DMS114 treated with DMSO at 0.1 percent for 48 hours (cell line): ENCODE measurements around the gene ADIPOR2.
"Not testable (repeated sequence)": the region's sequence is repeated elsewhere in the genome, so short reads cannot be mapped to it uniquely, and the experiment has no call there.

Experiments
- DNase-seq: peaks from one replicate; lab custom pipeline; 2025; ENCODE audit not compliant: unreplicated experiment; lab: John Stamatoyannopoulos, UW

ADIPOR2 gene

DNA sequence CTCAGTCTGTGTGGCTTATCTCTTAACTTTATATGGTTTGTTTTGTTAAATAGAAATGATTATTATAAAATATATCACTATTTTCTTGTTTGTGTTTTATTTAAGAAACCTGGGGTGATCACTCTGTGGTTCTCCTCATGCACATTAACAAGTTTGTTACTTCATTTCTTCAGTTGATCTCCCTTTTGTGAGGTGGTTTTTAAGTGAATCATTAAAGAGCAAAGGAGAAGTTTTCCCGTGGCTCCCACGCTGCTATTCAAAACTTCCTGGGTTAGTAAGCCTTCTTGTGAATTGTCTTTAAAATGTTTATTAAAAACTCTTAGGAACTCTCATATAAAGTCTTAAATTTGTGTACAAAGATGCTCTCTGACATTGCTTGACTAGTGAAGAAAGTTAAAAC is 11.8 kb downstream of the ADIPOR2 start:
- no peak for DNase-seq

DNA sequence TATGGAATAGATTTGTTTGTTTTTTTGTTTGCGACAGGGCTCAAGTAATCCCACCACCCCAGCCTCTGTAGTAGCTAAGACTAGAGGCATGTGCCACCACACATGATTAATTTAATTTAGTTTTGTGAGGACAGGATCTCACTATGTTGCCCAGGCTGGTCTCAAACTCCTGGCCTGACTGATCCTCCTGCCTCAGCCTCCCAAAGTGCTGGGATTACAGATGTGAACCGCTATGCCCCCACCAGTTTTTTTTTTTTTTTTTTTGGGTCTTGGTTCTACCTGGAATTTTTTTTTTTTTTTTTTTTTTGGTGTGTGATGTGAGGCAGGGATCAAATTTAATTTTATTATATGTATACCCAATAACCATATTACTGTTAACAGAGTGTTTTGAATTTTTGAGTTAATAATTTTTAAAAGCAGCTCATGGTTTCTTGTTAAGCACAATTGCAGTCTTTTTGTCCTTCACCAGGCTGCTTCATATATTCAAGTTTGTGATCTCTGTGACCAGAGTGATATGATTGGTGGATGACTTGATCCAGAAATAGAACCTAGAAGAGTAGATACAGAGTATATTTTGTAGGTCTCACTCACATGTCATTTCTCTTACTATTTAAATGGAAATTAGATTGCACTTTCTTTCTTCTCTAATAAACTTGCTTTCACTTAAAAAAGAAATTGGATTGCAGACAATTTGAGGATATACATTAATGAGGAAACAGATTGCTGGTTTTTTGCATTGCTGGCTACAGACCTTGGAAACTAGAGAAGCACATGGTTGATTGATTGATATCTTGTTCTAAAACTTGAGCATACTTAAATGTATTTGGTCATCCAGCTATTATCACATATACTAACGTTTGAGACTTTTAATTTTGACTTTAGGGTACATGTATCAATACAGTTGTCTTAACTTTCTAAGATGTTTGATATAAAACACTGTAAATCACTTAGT is 13.2 kb downstream of the ADIPOR2 start:
- no peak for DNase-seq

DNA sequence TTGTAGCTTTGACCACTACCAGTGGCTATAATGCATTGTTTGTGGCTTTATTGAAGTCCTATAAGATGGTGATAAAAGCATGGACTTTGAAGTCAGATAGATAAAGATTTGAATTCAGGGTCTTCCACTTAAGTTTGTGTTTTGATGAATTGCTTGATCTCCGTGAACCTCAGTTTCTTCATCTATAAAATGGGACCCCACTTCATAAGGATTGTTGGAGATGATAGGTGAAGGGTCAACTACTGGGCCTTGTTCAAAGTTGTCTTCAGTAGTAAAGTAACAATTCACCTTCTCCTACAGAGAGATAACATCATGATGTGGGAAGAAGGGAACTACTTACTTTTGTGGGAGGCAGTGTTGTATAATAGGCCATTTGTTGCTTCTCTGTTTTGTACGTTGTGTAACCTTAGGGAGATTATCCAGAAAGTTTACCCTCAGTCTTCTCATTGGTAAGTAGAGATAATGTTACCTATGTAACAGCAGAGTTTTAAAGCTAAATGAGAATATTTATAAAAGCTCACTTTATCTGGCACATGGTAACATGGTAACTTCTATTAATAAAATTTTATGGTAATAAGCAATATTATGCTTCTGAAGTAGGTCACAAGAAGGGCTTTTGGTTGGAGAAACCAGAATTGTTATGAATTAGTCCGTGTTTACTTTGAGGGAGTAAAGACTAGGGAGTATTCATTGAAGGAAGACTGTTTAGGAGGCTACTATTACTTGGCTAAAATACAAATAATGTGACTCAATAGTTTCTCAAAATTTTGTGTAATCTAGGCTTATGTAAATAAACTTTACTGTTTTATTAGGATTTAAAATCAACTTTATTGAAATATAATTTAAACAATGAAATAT is 15.1 kb downstream of the ADIPOR2 start:
- DNase-seq: no peak

DNA sequence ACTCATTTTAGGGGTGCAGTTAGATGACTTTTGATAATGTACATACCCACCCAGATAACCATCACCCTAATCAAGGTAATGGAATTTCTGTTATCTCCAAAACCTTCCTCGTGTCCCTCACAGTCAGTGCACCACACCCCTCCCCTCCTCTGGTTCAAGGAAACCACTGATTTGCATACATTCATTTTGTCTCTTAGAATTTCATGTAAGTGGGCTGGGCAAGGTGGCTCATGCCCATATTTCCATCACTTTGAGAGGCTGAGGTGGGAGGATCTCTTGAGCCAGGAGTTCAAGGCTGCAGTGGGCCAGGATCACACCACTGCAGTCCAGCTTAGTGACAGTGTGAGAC is 15.7 kb downstream of the ADIPOR2 start:
- no peak for DNase-seq

DNA sequence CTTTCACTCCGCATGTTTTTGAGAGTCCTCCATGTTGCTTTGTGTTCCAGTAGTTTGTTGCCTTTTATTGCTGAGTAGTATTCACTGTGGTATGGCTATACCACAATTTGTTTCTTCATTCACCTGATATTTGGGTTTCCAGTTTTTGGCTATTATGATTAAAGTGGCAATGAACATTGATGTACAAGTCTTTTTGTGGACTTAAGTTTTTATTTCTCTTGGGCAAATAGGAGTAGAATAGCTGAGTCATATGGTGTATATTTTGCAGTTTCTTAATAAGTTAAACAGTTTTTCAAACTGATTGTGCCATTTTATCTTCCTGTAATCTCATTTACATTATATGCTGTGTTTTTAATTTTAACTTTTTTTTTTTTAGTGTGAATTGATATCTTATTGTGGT is 16.2 kb downstream of the ADIPOR2 start:
- no peak for DNase-seq

DNA sequence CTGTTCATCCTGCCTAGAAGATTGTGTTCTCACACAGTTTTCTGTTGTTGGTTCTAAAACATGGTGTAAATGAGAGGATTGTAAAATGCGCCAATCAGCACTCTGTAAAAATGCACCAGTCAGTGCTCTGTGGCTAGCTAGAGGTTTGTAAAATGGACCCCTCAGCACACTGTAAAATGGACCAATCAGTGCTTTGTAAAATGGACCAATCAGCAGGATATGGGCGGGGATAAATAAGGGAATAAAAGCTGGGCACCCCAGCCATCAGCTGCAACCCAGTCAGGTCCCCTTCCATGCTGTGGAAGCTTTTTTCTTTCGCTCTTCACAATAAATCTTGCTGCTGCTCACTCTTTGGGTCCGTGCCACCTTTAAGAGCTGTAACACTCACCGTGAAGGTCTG is 19.1 kb downstream of the ADIPOR2 start:
- DNase-seq: not testable (repeated sequence)

DNA sequence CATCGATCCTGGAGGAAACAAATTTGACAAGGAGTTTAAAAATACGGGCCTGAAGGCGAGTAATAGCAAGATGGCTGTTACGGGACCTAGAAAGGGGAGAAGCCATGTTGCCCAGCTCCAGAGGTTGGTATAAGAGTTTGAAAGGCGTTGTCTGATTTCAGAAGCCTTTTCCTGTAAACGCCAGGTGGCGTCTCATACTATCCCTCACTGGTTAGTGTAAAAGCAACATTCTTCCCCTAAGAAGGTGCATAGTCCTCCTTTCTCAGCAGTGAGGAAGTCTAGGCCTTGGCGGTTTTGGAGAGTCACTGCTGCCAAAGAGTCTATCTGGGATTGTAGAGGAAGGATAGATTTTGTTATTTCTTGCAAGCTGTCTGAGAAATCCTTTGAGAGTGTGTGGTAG is 20.0 kb downstream of the ADIPOR2 start:
- DNase-seq: not testable (repeated sequence)

DNA sequence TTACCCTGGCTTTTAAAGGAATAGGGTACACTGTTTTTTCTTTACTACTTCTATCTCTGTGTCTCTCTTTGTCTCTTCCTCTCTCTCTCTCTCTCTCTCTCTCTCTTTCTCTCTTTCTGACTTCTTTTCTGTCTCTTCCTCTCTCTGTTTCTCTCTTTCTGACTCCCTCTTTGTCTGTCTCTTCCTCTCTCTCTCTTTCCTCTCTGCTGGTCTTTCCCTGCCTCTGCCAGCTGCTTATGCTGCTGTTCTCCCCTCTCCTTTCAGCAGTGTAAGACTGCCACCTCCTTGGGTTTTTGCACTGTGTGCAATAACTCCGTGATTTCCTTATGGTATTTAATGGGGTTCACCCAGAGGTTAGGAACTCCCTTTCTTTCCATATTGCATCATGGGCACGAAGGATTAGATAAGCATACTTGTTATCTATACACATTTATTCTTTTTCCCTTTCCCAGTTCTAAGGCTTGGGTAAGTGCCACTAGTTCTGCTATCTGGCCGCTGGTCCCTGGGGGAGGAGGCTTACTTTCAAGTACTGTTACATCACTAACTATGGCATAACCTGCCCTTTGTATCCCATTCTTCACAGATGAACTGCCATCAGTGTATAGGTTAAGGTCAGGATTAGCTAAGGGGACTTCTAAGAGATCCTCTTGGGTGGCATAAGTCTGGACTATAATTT is 20.8 kb downstream of the ADIPOR2 start:
- not testable (repeated sequence) for DNase-seq

DNA sequence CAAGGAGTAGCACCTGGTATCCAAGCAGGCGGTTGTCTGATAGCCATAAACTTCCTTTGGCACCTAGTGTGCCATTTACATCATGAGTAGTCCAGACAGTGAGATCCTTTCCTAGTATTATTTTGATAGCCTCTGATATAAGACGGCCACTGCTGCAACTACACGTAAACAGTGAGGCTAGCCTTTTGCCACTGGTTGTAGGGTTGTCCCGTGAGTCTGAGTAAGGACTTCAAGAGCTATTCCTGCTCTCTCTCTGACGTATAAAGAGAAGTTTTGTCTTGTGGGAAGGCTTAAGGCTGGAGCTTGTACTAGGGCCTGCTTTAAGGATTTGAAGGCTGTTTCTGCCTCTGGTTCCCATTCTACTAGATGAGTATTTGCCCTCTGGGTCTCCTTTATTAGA is 21.4 kb downstream of the ADIPOR2 start:
- DNase-seq: not testable (repeated sequence)

DNA sequence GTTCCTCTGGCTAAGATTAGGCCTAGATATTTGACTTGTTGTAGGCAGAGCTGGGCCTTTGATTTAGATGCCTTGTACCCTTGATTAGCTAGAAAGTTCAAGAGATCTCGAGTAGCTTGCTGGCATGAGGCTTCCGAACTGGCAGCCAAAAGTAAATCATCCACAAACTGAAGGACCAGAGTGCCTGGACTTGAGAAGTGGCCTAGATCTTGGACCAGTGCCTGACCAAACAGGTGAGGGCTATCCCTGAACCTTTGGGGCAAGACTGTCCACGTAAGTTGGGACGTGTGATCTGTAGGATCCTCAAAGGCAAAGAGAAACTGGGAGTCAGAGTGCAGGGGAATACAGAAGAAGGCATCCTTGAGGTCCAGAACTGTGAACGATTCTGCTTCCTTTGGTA is 22.0 kb downstream of the ADIPOR2 start:
- not testable (repeated sequence) for DNase-seq

DNA sequence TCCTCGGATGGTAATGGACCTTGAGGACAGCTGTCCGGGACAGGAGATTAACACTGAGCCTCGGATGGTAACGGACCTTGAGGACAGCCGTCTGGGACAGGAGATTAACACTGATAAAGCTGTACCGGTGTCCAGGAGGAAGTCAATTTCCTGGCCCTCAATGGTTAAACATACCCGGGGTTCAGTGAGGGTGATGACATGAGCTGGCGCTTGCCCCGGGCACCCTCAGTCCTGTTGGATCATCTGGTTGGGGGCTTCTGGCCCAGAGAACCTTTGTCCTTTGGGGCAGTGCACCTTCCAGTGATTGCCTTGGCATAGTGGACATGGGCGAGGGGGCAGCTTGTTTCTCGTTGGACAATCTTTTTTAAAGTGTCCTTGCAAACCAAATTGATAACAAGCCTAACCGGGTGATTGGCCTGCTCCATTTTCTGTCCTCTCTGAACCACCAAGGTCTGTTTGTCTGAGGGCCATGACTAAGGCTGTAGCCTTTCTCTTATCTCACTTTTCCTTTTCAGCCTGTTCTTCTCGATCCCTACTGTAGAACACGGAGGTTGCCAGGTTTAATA is 23.0 kb downstream of the ADIPOR2 start:
- DNase-seq: not testable (repeated sequence)

DNA sequence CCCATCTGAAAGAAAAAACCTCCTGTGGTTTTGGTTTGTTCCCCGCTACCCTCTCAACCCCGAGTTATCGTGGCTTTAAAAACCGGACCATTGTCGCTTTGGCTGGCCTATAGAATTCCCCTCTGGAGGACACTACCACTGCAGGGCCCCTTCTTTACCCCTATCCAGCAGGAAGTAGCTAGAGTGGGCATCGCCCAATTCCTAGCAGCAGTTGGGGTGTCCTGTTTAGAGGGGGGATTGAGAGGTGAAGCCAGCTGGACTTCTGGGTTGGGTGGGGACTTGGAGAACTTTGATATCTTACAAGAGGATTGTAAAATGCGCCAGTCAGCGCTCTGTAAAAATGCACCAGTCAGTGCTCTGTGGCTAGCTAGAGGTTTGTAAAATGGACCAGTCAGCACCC is 24.6 kb downstream of the ADIPOR2 start:
- DNase-seq: not testable (repeated sequence)

DNA sequence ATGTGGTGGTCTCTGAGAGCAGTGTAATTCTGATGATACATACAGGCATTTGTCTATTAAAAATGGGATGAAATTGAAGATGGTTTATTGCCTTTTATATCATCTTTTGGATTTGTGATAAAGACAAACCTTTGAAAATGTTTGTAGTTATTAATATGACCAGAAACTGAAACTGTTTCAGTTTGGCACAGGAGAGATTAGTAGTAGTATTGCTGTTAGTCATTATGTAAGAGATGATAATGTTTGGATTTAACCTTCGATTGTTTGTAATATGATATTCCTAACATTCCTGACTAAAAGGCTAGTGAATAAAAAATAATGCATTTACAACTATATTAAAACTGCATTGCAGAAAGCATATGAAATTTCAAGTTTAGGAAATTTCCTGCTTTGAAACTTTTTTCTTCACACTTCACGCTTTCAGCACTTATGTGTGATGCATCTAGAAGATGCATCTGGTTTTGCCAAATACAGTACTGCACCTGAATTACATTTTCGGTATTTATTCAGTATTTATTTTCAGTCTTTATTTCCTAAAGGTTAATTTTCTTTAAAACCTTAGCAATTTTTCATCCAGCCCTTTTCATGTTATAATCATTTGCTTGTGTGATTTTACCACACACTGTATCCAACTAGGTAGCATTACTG is 25.5 kb downstream of the ADIPOR2 start:
- DNase-seq: no peak

DNA sequence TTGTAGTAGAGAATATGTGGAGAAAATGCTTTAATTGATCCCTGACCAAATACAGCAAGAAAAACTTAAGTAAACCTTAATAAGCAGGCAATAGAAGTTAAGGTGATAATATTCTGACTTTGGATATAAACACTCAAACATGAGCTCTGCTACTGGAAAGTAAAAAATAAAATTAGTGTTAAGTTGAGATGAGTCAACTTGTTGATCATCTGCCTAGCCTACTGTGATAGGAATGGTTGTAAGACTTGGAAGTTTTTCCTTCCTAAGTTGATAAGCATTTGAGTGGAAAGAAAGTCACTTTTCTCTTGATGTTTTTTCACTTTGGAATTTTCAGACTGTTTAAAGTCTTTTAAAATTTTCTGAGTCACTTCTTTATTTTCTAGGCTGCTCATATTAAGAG is 26.0 kb downstream of the ADIPOR2 start:
- no peak for DNase-seq

DNA sequence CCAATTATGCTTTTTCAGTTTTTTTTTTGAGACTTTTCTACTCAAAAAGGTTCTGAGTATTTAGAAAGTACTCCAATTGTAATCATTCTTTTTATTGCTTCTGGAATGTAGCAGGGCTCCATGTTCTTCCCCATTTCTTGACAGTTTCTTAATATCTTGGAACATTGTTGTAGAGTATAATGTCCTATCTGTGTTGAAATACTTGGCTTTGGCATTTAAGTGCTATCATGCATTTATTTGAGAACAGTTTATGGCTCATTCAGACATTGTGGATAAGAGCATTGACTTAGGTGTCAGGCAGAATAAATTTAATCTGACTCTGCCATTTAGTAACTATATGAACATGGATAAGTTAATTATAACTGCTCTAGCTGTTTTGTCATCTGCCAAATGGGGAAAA is 28.3 kb downstream of the ADIPOR2 start:
- no peak for DNase-seq

DNA sequence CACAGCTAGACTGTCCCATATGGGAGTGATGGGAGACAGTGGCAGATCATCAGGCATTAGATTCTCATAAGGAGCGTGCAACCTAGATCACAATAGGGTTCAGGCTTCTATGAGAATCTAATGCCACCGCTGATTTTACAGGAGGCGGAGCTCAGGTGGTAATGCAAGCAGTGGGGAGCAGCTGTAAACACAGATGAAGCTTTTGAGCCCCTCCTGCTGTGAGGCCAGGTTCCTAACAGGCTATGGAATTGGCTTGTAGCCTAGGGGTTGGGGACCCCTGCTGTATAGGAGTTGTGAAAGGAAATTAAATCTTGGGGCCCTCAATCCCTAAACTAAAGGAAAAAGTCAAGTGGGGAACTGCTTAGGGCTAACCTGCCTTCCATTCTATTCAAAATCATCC is 29.6 kb downstream of the ADIPOR2 start:
- DNase-seq: no peak

DNA sequence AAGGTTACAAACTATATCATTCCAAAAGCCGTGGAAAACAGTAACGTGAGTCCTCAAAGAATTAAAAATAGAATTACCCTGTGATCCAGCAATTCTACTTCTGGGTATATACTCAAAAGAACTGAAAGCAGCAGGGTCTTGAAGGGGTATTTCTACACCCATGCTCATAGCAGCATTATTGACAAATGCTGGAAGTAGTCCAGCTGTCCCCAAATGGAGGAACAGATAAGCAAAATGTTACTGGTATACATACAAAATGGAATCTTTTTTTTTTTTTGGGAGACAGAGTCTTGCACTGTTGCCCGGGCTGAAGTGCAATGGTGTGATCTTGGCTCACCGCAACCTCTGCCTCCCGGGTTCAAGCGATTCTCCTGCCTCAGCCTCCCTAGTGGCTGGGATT is 32.9 kb downstream of the ADIPOR2 start:
- DNase-seq: no peak

DNA sequence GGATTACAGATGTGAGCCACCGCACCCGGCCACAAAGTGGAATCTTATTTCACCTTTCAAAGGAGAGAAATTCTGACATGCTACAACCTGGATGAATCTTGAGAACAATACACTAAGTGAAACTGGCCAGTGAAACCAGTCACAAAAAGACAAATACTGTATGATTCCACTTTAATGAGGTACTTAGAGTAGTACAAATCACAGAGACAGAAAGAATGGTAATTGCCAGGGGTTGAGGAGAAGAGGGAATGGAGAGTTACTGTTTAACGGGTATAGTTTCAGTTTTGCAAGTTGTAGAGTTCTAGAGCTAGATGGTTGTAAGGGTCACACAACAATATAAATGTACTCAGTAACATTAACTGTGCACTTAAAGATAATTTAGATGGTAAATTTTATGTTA is 33.4 kb downstream of the ADIPOR2 start:
- no peak for DNase-seq

DNA sequence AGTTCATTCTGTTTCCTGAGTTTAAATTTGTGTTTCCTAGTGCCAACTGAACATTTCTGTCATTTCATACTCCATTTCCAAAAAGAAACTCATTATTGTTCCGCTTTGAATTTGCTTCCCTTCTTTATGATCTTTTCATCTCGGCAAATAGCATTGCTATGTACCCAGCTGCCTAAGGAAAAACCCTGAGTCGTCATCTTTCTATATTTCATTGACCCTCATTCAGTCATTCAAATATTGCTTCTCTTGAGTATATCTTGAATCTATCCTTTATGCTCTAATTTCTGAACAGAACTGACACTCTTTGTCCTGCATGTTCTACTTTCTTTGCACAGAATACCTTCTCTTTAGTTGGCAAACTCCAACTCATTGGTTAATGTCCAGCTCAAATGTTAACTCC is 35.9 kb downstream of the ADIPOR2 start:
- DNase-seq: no peak

DNA sequence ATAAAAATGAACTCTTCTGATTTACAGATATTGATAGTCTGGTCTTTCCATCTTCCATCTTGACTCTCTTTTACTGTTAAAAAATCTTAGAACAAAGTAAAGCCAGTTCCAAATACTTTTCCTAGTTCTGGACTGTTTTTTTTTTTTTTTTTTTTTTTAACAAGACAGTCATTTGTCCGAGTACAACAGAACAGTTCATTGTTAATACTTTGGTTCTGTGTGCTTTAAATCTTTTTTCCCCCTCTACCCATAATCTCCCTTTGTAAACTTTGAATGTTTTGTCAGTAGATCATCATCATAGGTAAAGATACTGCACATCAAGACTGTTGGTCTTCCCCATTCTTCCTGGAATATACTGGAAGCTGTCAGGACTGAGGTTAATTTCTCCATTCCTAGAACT is 38.0 kb downstream of the ADIPOR2 start:
- no peak for DNase-seq
